Measurements from ENCODE around the gene COL23A1.

GRCh38 chr5:178589180-178590140 lies 733 bp downstream of the COL23A1 start:
- TF ChIP-seq CTCF (IDR thresholded peaks at IDR 0.05) (peak in 3 of 5 experiments; percentile 15 to 44 (median 36)), POLR2A (IDR thresholded peaks at IDR 0.05) (no peak)

All from tibial nerve (tissue), 3 donors.